H1 (cell line): Measurements from ENCODE around the gene CLEC4E.

ENCODE experiments used
- ATF2 ChIP-seq: IDR thresholded peaks from 2 replicates; pipeline ENCODE4 v1.6.1; 2012; ENCODE audit warnings: low read length, inconsistent platforms
- BCL11A ChIP-seq, 2 experiments: IDR thresholded peaks; one replicate each; pipeline ENCODE4 v1.6.1; 2011; ENCODE audit warnings: low read depth in 2 of 2, low read length in 2 of 2, mild to moderate bottlenecking in 2 of 2
- CREB1 ChIP-seq: IDR thresholded peaks from 2 replicates; pipeline ENCODE4 v1.6.1; 2012; ENCODE audit warnings: inconsistent platforms
- CTCF ChIP-seq, 3 experiments: IDR thresholded peaks; 1 replicate in 2 of 3; 2 replicates in 1 of 3; pipeline versions ENCODE4 v1.5.1 to v1.6.1; 2011; ENCODE audit warnings: low read length in 3 of 3, mild to moderate bottlenecking in 3 of 3, inconsistent platforms in 2 of 3, low read depth in 1 of 3, moderate library complexity in 1 of 3; ENCODE audit not compliant: insufficient read depth in 1 of 3; ENCODE audit errors: control extremely low read depth in 1 of 3
- EZH2 ChIP-seq: fragments of 200-600 bp; sonication (generic); IDR thresholded peaks from 2 replicates; pipeline ENCODE4 v1.7.1; 2012; ENCODE audit warnings: low read depth, mild to moderate bottlenecking, moderate library complexity, low read length, inconsistent platforms; ENCODE audit not compliant: severe bottlenecking
- POLR2A ChIP-seq, 2 experiments: IDR thresholded peaks; 1 replicate in 1 of 2; 2 replicates in 1 of 2; pipeline ENCODE4 v1.6.1; 2011; ENCODE audit warnings: low read depth in 2 of 2, low read length in 2 of 2, mild to moderate bottlenecking in 2 of 2; ENCODE audit errors: control extremely low read depth in 1 of 2
- TAF1 ChIP-seq: IDR thresholded peaks from 2 replicates; pipeline ENCODE4 v1.6.1; 2011; ENCODE audit warnings: mild to moderate bottlenecking, low read depth, low read length
- YY1 ChIP-seq: IDR thresholded peaks from 2 replicates; pipeline ENCODE4 v1.6.1; 2011; ENCODE audit warnings: low read depth, mild to moderate bottlenecking, low read length

DNA sequence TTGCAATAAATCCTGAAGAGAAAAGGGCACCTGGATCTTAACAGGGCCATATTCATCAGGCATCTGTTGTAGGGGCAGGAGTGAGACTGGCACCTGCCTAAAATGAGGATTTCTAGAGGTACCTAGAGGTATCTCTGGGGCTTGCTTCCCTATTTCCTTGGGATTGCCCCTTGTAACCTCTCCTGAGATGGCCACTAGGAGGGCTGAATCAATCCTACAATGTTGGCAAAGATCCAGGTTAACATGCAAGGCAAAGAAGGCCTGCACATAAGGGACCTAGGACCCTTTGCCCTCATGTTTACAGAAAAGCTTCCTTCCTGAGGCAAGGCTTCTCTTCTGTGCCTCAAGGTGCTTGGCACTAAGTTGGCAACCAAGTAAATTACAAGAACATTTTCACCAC is 25.8 kb upstream of the CLEC4E start:
- TF ChIP-seq CREB1 (no peak), CTCF (IDR thresholded peaks at IDR 0.05; ENCODE audit: control extremely low read depth in 1 of 3, insufficient read depth in 1 of 3, low read depth in 1 of 3, low read length in 3 of 3) (peak in 1 of 3 experiments; percentile 29; a peak in 1 of 4 replicates), EZH2 (no peak), YY1 (no peak), TAF1 (no peak), ATF2 (no peak), POLR2A (IDR thresholded peaks at IDR 0.05; ENCODE audit: control extremely low read depth in 1 of 2, low read depth in 2 of 2, low read length in 2 of 2) (no peak), BCL11A (IDR thresholded peaks at IDR 0.05; ENCODE audit: low read depth in 2 of 2, low read length in 2 of 2) (no peak)
